Kasumi-1 (cell line): ENCODE data around the gene PRPSAP2.
"Not testable (repeated sequence)": the region's sequence is repeated elsewhere in the genome, so short reads cannot be mapped to it uniquely, and the experiment has no call there.

ENCODE experiments used
- DNase-seq, 2 experiments: peaks; one replicate each; lab custom pipeline; 2025; lab: John Stamatoyannopoulos, UW

Gene PRPSAP2

DNA sequence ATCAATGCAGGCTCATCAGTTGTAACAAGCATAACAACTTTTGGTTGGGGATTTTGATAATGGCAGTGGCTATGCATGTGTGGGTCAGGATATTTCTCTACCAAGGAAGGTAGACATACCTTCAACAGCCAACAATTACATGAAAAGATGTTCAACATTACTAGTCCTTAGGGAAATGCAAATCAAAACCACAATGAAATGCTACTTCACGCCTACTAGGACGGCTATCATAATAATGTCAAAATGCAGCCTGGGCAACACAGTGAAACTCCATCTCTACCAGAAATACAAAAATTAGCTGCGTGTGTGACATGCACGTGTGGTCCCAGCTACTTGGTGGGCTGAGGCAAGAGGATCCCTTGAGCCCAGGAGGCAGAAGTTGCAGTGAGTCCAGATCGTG is 86.7 kb downstream of the PRPSAP2 start:
- DNase-seq, result no peak

DNA sequence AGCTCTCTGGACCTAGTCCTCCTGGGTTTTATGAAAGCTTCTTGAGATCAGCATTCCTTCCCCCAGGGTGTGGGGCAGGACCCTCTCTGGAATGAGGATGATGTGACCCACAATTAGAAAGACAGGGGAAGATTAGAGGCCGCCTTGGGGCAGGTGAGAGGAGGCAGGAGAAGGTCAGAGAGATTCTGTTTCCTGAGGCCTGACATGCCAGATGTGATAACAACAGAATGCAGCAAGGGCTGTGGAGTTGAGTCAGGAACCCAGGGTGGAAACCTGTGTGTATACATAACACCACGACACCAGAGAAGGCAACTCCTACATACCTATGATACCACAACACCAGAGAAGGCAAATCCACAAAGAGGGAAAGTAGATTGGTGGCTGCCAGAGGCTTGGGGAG is 88.6 kb downstream of the PRPSAP2 start:
- peak; percentile 81 to 90 for DNase-seq

DNA sequence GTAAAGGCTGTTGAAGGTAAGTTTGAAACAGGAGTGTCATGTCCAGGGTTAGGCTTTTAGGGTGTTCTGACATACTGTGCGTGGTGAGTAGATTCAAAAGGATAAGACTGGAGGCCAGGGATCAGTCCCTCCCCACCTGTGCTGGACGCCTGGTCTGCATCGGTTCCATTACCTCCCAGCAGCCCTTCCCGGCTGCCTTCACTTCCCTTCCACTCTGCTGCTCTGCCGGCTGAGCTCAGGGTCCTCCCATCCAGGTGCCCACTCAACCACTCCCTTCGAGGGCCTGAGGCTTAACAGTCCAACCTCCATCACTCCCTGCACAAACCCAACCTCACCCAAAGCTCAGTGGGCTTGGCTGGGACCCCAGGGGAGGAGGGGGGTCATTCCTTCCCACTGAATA is 89.9 kb downstream of the PRPSAP2 start:
- DNase-seq, result no peak

DNA sequence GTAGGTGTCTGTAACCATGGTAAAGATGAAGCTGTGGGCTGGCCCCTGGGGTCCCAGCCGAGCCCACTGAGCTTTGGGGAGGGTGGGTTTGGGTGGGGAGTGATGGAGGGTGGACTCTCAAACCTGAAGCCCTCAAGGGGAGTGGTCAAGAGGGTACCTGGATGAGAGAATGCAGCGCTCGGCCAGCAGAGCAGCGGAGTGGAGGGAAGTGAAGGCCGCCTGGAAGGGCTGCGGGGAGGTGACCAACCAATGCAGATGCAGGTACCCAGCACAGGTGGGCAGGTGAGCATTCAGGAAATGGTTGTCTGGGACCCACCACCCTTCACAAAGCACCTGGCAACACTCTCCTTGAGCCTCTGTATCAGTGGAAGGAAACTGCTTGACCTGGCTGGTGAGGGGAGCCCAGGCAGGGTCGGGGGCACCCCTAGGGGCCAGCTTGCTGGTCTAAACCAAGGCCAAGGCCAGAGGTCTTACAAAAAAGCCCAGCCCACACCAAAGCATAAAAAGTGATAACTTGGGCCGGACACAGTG is 90.6 kb downstream of the PRPSAP2 start:
- DNase-seq, result no peak

DNA sequence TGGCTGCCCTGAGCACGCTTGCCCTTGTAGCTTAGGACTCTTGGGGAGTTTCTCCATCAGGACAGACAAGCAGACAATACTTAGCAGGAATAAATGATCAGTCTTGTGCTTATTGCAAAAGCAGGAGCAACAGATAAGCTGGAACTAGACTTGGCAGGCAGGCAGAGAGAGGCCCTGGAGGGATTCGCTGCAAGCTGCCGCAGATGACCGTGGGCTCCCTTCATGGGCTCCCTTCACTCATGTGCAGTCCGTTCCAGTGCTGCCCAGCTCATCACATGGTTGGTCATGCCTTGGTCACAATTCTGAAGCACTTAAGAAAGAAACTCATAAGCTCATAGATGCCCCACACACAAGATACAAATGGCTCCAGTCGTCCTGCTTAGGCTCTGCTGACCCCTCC is 91.6 kb downstream of the PRPSAP2 start:
- DNase-seq, result no peak

DNA sequence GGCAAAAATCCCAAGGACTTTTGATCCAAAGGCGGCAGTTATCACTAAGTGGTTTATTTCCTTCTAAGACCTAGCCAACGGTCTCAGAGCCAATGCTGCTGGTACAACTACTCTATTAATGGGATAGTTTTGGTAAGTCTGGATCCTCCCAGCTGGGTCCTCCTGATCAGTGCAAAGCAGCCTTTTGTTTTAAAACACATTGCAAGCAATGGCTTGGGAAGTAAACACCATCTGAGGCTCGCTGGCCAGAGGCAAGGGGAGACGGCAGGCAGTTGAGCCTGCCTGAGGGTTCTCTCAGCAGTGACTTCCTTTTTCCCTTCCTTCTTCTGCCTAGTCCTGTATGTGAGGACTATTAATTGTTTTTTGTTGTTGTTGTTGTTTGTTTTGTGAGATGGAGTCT is 92.4 kb downstream of the PRPSAP2 start:
- no peak for DNase-seq

DNA sequence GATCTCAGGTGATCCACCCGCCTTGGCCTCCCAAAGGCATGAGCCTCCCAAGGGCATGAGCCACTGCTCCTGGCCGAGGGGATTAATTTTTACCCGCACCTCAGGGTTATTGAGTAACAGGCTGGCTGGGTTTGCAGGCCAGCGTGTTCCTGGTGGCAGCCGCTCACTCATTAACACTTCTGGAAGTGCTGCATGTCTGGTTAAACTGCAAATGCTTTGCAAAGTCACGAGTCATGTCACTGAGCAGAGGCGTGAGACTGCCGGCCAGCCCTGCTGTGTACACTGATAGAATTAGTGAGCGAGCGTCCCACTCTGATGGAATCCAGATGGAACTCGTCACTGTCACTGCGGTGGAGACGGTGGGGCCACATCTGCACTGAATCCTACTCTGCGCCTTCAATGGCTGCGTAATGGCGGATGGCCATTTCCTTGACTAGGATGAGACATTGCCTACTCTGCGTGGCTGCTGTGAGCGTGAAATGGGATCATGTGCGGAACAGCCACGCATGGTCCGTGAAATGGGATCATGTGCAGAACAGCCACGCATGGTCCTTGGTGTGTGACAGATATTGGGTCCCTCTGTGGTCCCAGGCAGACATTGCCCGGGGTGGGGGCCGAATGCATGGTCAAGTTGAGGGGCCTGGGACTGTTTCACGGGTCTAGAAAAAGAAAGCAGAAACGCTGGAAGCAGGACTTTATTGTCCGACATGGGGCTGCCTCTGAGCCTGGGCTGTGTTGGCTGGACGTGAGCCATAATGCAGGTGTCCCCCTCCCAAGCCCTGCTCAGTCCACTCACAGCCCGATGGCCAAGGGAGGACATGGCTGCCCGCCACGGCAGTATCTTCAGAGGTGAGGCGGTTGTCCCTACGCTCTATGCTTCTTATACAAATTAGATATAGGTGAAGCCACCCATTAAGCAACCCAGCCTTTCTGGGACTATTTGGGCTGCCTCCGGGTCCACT is 93.3 kb downstream of the PRPSAP2 start:
- no peak for DNase-seq

DNA sequence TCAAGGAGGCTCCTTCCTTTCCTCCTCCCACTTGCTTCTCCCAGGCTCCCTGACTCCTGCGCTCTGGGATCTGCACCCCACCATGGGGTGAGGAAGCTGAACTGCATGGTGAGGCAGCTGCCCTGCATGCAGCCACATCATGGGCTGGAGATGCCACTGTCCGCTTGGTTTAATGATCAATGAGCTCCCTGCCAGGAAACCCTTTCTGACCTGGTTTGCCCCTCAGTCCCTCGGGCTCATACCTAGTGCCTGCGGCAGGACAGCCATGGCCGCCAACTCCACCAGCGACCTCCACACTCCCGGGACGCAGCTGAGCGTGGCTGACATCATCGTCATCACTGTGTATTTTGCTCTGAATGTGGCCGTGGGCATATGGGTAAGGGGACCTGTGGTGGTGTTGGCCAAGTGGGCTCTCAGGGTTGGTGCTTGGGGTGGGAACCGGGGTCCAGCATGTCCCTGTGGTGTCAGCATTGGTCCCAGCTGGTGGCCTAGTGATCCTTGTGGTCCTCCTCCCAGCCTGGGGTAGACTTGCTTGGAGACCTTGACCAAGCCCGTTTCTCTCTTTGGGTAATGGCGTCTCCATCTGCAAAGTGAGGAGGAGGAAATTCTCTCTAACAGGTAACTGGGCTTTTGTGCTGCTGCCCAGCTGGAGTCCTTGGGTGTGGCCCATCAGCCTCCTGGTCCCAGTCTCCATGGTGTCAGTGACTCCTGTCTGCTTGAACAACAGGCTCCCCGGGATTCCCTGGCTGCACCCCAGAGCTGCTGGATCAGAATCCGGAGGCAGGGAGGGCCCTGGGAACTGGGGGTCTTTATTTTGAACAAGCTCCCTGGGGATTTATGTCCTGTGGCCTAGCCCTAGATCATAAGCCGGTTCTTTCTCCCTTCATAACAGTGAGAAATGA is 94.3 kb downstream of the PRPSAP2 start, which contains the start of gene SLC5A10:
TSS of gene SLC5A10 (plus strand) at position 225 of the 902 bp plus-strand sequence. CDS start at position 266, 41 bp downstream.
- DNase-seq, result no peak

DNA sequence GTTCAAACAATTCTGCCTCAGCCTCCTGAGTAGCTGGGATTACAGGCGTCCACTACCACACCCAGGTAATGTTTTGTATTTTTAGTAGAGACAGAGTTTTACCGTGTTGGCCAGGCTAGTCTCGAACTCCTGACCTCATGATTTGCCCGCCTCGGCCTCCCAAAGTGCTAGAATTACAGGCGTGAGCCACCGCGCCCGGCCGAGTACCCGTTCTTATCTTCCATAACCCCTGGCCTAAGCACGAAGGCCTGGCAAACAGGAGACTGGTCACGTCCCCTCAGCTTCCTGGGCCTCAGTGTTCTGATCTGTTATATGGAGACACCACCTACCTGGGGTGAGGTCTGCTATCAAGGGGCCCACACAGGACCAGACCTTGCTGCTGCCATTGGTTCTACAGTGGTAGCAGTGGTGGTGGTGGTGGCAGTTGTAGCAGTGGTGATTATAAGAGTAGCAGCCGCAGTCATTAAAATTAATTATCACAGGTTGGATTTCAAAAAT is 95.3 kb downstream of the PRPSAP2 start:
- DNase-seq, result no peak

DNA sequence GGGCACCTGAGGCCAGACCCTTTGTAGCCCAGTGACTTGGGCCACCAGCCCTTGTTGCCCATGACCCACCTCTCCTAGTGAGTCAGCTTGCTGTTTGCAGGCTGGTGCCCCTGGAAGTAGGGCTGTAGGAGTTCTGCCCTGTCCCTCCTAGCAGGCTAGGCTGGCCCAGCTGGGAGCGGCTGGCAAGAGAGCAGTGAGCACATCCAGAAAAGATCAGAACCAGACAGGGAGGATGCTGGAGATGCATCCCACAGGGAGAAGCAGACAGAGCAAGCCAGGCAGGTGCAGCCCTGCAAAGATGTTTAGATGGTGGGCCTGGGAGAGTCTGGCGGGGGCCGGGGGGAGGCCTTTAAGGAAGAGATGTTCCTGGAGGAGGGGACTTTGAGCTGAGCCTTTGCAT is 96.4 kb downstream of the PRPSAP2 start:
- DNase-seq, result no peak

DNA sequence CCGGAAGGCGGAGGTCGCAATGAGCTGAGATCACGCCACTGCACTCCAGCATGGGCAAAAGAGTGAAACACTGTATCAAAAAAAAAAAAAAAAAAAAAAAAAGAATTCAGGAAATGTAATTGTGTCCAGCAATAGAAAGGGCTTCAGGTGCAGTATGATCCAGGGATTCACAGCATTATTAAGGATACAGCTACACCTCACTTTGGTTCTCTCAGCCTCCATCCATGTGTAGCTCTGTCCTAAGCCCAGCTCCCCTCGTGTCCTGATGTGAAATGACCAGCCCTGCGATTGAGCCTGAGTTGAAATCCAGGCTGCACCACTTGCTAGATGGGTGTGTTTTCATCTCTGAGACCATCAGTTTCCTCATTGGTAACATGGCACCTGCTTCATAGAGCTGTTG is 97.1 kb downstream of the PRPSAP2 start:
- no peak for DNase-seq

DNA sequence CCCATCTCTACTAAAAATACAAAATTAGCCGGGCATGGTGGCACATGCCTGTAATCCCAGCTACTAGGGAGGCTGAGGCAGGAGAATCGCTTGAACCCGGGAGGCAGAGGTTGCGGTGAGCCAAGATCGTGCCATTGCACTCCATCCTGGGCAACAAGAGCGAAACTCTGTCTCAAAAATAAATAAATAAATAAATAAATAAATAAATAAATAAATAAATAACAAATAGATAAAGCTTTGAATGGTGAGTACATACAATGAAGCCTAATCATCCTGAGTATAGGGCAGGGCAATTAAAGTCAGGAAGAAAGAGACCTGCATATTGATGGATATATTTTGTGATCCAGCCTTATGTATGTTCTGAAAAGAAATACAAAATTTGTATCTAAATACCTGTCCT is 98.1 kb downstream of the PRPSAP2 start:
- DNase-seq, result not testable (repeated sequence)

DNA sequence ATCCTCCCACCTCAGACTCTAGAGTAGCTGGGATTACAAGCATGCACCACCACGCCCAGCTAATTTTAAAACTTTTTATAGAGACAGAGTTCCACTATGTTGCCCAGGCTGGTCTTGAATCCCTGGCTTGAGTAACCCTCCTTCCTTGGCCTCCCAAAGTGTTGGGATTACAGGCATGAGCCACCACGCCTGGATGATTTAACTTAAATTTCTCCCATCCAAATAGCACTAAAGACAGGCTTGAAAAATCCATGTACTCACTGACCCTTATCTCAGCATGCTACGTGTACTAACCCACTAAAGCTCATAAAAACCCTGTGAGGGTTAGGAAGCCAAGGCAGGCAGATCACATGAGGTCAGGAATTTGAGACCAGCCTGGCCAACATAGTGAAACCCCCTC is 98.7 kb downstream of the PRPSAP2 start:
- no peak for DNase-seq

DNA sequence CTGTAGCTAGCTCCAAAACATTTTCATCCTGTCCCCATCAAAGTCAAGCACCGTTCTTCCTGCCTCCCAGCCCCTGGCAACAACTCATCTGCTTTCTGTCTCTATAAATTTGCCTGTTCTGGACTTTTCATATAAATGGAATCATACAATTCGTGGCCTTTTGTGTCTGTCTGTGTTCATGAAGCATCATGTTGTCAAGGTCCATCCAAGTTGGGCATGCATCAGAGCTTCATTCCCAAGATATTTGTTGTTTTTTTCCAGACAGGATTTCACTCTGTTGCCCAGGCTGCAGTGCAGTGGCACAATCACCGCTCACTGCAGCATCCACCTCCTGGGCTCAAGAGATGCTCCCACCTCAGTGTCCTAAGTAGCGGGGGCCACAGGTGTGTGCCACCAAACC is 99.9 kb downstream of the PRPSAP2 start:
- DNase-seq, result no peak

DNA sequence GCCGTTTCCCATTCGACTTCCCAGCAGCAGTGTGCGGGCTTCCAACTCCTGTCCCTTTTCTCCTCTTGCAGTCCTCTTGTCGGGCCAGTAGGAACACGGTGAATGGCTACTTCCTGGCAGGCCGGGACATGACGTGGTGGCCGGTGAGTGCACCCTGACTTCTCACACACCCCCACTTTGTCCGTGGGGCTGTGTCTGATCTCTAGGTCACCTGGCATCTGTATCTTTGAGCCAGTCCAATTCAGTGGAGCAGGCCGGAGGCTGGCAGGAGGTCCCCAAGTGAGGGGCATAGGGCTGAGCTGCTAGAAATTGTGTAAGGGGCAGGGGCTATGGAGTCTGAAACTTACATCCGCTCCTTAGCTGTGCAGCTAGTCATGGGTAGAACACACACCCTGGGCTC is 100.7 kb downstream of the PRPSAP2 start:
- DNase-seq, result no peak

DNA sequence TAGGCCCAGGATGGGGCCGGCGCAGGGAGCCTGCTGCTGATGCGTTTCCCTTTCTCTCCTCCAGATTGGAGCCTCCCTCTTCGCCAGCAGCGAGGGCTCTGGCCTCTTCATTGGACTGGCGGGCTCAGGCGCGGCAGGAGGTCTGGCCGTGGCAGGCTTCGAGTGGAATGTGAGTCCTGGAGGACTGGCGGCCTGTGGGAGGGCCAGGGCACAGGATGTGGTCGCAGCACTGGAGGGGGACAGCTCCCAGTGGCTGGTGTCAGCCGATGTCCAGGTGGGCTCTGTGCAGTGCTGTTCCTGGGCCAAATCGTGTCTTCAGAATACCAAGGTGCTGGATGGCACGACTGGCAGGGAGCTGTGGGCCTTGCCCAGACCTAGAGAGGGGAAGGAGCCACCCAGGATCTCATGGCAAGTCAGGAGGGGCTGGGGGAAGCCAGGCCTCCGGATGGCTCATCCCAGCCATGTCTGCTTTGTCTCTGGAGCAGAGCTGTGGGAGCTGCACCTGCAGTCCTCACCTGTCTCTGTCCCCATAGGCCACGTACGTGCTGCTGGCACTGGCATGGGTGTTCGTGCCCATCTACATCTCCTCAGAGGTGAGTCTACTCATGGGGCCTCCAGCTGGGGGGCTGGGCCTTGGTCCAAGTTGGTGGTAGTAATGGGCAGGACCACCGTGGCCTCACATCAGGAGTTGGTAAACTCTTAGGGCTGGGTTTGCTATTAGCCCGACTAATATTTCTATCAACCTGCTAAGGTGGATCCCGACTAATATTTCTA is 101.3 kb downstream of the PRPSAP2 start:
- no peak for DNase-seq

DNA sequence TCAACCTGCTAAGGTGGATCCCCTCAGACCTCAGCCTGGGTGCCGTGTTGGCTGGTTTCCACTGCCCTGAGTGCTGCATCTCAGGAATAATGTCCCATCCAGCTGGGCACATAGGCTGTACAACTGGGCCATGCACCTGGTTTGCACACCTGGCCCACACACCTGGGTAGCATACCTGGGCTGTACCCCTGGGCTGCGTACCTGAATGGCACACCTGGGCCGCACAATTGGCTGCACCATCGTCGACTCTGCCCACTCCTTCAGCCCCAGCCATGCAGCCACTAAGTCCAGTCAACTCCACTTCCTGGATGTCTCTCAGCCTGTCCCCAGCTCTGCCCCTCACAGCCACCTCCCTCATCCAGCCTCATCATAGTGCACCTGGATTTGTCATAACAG is 101.9 kb downstream of the PRPSAP2 start:
- no peak for DNase-seq

DNA sequence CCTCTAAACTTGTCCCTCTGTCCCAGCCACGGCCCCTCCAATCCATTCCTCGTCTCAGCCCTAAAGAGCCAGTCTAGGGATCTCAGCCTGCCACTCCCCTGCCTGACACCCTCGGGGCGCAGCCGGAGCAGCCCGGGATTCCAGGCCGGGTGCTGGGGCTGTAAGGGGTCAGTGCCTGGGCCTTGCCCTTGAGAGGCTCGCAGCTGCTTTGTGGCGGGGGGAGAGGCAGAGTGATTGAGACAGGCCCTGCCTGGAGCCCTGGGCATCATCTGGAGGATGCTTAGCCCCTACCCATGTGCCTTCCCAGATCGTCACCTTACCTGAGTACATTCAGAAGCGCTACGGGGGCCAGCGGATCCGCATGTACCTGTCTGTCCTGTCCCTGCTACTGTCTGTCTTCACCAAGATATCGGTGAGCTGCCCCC is 102.3 kb downstream of the PRPSAP2 start:
- DNase-seq, result no peak

DNA sequence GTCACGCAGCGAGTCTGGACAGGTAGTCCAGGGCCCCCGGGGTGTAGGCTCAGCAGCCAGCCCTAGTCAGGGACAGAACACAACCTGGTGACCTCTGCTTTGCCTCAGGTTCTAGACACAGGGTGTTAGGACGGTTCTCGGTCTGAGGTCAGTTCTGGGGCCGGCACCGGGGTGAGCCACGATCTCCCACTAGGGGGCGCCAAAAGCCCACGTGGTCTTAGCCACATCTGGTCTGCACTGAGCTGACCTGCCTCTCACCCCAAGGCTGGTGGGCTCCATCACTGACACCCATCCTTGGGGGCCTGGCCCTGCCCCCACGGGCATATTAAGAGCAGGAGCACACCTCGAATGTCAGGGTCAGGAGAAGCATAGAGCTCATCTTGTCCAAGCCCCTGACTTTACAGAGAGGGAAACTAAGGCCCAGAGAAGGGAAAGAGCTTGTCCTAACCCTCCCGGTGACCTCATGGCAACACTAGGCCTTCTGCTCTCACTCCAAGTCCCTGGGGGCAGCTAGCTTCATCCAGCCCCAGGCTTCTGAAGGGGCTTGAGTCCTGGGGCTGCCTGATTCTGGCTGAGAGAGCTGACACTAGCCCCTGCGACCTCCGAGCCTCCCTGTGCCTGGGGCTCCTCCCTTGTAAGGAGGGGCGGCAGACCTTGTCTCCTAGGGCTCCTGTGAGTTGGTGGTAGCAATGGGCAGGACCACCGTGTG is 103.0 kb downstream of the PRPSAP2 start:
- DNase-seq, result peak; percentile 3 to 19

DNA sequence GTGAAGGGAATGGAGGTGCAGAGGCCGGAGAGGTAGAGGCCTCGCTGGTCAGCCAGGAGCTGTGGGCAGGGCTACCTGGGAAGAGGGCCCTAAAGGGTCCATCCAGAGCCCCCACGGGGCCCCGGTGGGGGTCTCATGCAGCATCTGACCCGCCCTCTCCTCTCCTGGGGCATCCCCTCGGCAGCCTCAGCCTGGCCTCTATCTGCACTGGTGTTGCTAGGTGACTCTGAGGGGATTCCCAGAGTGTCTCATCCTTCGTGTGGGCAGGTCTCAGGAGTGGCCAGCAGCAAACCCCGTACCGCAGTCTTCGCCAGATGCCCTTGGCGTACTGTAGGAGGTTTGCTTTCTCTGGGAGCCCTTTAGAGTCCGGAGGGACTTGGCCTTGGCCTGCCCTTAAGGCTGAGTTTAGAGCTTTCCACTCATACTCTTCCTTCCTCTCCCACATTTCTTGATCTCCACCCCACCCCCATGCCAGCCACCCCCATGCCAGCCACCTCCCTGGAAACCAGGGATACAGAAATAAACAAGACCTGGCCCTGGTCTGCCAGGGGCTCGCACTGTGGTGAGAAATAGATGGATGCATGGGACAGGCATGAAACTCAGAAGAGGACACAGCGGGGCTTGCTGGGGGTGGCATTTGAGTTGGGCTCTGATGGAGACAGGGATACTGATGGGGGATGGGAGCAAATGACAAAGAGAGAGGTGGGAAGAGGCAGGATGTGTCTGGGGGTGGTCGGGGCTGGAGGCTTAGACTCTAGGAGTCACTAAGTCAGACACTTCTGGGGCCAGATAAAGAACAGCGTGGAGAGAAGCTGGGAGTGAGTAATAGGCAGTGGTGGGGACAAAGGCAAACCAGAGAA is 103.9 kb downstream of the PRPSAP2 start:
- no peak for DNase-seq
